Prostate gland (tissue), 2 donors: Measurements from ENCODE around the gene TSHZ3.

Source experiments
- POLR2A ChIP-seq: fragments of 450-650 bp; IDR thresholded peaks from one replicate; pipeline ENCODE4 v1.6.1; 2016; ENCODE audit warnings: antibody characterized with exemption, mild to moderate bottlenecking
- POLR2AphosphoS5 ChIP-seq: sonication (generic); formaldehyde crosslinking; IDR thresholded peaks from one replicate; pipeline ENCODE4 v1.6.1; 2017; ENCODE audit warnings: antibody characterized with exemption
- TF ChIP-seq, protein P1 (sequence below), 4 experiments: fragments of 200-600 bp in 2 of 4; fragments of 450-650 bp in 2 of 4; sonication (generic) in 2 of 4; IDR thresholded peaks; 1 replicate in 3 of 4; 2 replicates in 1 of 4; pipeline ENCODE4 v1.5.1; 2016 to 2019; ENCODE audit warnings: antibody characterized with exemption in 4 of 4, mild to moderate bottlenecking in 2 of 4, moderate library complexity in 2 of 4

DNA sequence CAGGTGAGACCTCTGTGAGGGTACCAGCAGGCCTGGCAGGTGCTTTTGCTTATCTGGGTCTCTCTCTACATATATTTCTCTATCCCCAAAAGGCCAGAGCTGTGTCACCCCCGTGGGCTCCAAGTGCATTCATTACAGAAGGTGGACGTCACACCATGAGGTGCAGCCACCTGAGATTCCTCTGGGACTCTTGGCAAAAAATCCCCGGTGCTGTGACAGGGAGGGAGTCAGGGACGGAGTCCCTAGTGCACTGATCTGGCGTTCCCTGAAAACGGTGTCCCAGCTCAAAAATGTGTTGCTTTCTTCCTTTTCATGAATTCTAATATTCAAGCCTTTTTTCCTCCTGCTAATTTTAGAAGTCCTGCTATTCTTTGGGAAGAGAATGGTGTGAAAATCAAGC is 13.5 kb downstream of the TSHZ3 start:
- TF ChIP-seq, protein P1, sequence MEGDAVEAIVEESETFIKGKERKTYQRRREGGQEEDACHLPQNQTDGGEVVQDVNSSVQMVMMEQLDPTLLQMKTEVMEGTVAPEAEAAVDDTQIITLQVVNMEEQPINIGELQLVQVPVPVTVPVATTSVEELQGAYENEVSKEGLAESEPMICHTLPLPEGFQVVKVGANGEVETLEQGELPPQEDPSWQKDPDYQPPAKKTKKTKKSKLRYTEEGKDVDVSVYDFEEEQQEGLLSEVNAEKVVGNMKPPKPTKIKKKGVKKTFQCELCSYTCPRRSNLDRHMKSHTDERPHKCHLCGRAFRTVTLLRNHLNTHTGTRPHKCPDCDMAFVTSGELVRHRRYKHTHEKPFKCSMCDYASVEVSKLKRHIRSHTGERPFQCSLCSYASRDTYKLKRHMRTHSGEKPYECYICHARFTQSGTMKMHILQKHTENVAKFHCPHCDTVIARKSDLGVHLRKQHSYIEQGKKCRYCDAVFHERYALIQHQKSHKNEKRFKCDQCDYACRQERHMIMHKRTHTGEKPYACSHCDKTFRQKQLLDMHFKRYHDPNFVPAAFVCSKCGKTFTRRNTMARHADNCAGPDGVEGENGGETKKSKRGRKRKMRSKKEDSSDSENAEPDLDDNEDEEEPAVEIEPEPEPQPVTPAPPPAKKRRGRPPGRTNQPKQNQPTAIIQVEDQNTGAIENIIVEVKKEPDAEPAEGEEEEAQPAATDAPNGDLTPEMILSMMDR (IDR thresholded peaks at IDR 0.05) = no peak
- TF ChIP-seq POLR2A = no peak
- TF ChIP-seq POLR2AphosphoS5 = no peak
